Activated CD4-positive, alpha-beta T cell treated with anti-CD3 and anti-CD28 coated beads, Interleukin-2, amount 10 ng/mL, durations not matched to agents 7 days and 5 days (primary cell): ENCODE results near the gene NR1I2. TPM values are rescaled to one million over a fixed set of nuclear protein-coding genes. Genes with fewer than 3 reads are reported as not detected.

ENCODE experiments used
- CTCF ChIA-PET: fragments of 350-600 bp; sonication (Branson Sonifier 250); formaldehyde crosslinking; loops from one replicate; lab custom pipeline; 2021; ENCODE audit warnings: antibody characterized with exemption; lab: Charles Lee
- POLR2A ChIA-PET: fragments of 350-600 bp; sonication (Branson Sonifier 250); formaldehyde crosslinking; loops from one replicate; lab custom pipeline; 2021; ENCODE audit warnings: antibody characterized with exemption; lab: Charles Lee
- DNase-seq: peaks from one replicate; pipeline ENCODE4 v3.0.0-alpha.2; 2020
- H3K27ac Mint-ChIP-seq: one replicate; pipeline ENCODE4 v1.8.0; 2021; ENCODE audit warnings: mild to moderate bottlenecking, moderate library complexity, mixed read lengths
- H3K27me3 Mint-ChIP-seq: one replicate; pipeline ENCODE4 v1.8.0; 2021; ENCODE audit warnings: mixed read lengths
- H3K36me3 Mint-ChIP-seq: one replicate; pipeline ENCODE4 v1.8.0; 2021; ENCODE audit warnings: low read depth, mixed read lengths
- H3K4me1 Mint-ChIP-seq: one replicate; pipeline ENCODE4 v1.8.0; 2021; ENCODE audit warnings: mixed read lengths
- H3K4me3 Mint-ChIP-seq: one replicate; pipeline ENCODE4 v1.8.0; 2021; ENCODE audit warnings: mild to moderate bottlenecking, moderate library complexity, mixed read lengths
- H3K9me3 Mint-ChIP-seq: one replicate; pipeline ENCODE4 v1.8.0; 2021; ENCODE audit warnings: mixed read lengths
- total RNA-seq, 2 experiments: library from RNA; stranded (reverse); gene quantifications; one replicate each; pipeline ENCODE4 v1.2.3, GENCODE V29; 2021

The NR1I2 gene
- total RNA-seq, 2 experiments from 2014 or later: 0.10 TPM; not detected in 1

DNA sequence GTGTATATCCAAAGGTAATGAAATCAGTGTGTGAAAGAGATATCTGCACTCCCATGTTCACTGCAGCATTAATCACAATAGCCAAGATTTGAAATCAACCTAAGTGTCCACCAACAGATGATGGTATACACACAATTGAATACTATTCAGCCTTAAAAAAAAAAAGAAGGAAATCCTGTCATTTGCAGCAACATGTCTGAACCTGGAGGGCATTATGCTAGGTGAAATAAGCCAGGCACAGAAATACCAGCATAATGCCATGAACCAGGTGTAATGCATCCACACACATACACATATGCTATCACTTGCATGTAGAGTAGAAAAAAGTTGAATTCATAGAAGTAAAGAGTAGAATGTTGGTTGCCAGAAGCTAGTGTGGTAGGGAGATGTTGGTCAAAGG is 18.4 kb upstream of the NR1I2 start:
- CTCF ChIA-PET: no interaction called here
- H3K4me1 Mint-ChIP-seq: no peaks in the 10 kb centered on the region
- peaks cover 44% of the 10 kb centered on the region for H3K27me3 Mint-ChIP-seq
- peaks cover 5% of the 10 kb centered on the region for H3K9me3 Mint-ChIP-seq
- no peak overlapping the region for H3K27ac Mint-ChIP-seq
- no peak for DNase-seq
- no peak overlapping the region for H3K4me3 Mint-ChIP-seq
- H3K36me3 Mint-ChIP-seq: no peaks in the 10 kb centered on the region
- POLR2A ChIA-PET: no interaction called here

DNA sequence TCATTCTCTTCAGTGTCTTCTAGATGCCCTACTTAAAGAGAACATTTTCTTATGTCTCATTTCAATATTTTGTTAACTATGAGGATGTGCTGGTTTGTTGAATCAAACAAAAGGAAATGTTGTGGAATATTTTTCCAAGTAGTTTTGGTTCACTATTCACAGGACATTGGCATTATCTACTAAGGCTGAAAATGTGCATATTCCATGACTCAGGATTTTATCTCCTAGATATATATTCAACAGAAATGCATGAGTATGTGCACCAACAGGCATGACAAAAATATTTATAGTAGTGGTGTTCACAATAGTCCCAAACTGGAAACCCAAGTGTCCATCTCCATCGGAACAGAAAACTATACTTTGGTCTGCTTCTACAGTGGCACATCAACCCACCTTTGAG is 16.7 kb upstream of the NR1I2 start:
- Mint-ChIP-seq H3K9me3 (peaks cover 5% of the 10 kb centered on the region), H3K36me3 (no peaks in the 10 kb centered on the region), H3K4me1 (no peaks in the 10 kb centered on the region), H3K27me3 (peaks cover 40% of the 10 kb centered on the region), H3K27ac (no peak overlapping the region), H3K4me3 (no peak overlapping the region)
- POLR2A ChIA-PET: interaction anchor here (0.5 kb wide), 1 partner anchor 82 kb away, joined by 4 read pairs; no protein-coding TSS in a partner anchor
- CTCF ChIA-PET: interaction anchor here (1.2 to 1.4 kb wide), 2 partner anchors 18 to 43 kb away, joined by 3 to 4 read pairs; no protein-coding TSS in a partner anchor
- no peak for DNase-seq

DNA sequence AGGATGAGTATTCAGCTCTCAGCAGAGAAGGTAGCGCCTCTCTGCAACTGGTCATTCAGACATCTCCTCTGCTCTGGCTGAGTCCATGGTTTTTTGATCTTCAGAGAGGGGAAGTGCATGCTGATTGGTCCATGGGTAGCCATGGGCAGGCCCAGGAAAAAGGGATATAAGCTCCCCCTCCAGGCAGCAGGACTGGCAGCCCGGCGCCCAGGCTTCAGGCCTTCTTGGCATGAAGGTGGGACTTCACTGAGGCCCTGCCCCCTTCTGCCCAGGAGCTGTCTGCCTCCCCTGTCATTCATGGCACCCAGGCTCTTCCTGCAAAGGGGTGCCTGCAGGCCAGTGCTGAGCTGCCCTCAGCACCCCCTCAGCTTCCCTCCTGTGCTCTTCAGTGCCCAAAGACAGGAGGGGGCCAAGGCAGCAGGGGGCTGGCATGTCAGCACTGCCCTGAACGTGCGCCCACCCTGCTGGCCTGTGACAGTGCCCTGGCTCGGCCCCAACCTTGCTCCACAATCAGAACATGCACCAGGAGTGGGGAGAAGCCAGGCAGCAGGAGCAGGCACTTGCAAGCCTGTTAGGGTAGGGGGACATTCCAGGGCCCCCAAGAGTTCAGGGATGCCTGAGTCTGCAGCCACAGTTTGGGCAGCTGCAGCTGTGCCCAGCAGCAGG is 13.8 kb upstream of the NR1I2 start:
- H3K4me3 Mint-ChIP-seq: no peak overlapping the region
- peaks cover 22% of the 10 kb centered on the region for H3K27me3 Mint-ChIP-seq
- no peak for DNase-seq
- no peaks in the 10 kb centered on the region for H3K4me1 Mint-ChIP-seq
- no peaks in the 10 kb centered on the region for H3K9me3 Mint-ChIP-seq
- POLR2A ChIA-PET: no interaction called here
- H3K27ac Mint-ChIP-seq: no peak overlapping the region
- CTCF ChIA-PET: interaction anchor here (0.5 kb wide), 1 partner anchor 26 kb away, joined by 5 read pairs; no protein-coding TSS in a partner anchor
- no peaks in the 10 kb centered on the region for H3K36me3 Mint-ChIP-seq

DNA sequence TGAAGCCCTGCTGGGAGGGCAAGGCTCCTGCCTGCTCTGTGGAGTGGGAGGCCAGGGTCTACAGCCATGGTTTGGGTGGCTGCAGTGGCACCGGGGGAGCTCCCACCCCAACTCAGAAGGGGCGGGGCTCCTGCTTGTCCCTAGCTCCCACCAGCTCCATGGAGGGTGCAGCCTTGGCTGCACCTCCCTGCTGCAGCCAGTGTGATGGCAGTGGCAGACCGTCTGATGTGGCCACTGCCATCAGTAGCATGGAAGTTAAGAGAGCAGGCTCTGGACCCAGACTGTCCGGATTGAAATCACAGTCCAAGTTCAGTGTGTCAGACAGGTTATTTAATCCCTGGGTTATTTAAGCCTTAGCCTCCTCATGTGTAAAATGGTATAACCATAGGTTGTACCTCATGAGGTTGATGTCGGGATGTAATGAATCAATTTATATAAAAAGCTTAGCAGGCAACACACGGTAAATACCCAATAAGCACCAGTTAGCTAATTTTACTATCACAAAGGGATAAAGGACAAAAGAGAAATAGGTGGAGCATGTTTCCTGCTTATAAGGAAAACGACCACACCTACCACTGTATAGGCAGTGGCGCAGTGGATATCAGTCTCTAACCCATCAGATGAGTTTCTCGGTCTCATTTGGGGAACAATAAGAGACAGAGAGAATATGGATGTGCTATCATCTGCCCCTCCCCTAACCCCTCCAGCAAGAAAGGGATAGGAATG is 13.1 kb upstream of the NR1I2 start:
- H3K4me1 Mint-ChIP-seq: no peaks in the 10 kb centered on the region
- H3K4me3 Mint-ChIP-seq: no peak overlapping the region
- ChIA-PET POLR2A (no interaction called here), CTCF (no interaction called here)
- no peak for DNase-seq
- peaks cover 22% of the 10 kb centered on the region for H3K27me3 Mint-ChIP-seq
- no peaks in the 10 kb centered on the region for H3K9me3 Mint-ChIP-seq
- H3K27ac Mint-ChIP-seq: no peak overlapping the region
- no peaks in the 10 kb centered on the region for H3K36me3 Mint-ChIP-seq

DNA sequence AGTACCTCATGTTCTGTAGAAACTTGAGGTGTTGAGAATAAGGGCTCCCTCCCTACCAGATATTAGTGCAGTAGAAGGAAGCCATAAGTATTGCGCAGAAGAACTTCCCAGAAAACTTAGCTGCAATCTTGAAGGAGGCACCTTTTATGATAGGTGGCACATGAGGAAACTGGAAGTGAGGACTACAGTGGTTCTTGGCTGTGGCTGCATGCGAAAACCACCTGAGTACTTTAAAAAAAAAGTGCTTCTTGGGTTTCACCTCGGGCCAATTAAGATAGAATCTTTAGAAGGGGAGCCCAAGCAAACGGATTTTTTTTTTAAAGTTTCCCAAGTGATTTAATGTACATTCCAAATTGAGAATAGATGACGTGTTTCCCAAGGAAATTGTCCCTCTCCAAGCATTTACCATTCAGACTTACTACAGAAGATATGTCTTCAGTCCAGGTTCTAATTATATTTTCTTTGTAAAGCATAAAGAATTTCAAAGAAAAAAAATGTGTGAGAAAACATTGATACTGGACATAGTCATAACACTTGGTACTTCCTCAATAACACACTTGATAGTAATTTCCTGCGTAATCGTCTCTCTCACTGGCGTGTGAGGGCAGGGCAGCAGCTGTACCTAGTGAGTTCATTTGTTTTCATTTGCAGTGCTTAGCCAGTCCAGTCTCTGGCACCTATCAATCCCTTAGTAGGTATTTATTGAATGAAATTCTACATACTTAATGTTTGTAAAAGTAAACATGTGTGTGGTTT is 12.3 kb upstream of the NR1I2 start:
- Mint-ChIP-seq H3K4me3 (no peak overlapping the region), H3K27me3 (peaks cover 22% of the 10 kb centered on the region), H3K27ac (no peak overlapping the region), H3K9me3 (no peaks in the 10 kb centered on the region), H3K4me1 (no peaks in the 10 kb centered on the region), H3K36me3 (no peaks in the 10 kb centered on the region)
- ChIA-PET POLR2A (no interaction called here), CTCF (no interaction called here)
- no peak for DNase-seq

DNA sequence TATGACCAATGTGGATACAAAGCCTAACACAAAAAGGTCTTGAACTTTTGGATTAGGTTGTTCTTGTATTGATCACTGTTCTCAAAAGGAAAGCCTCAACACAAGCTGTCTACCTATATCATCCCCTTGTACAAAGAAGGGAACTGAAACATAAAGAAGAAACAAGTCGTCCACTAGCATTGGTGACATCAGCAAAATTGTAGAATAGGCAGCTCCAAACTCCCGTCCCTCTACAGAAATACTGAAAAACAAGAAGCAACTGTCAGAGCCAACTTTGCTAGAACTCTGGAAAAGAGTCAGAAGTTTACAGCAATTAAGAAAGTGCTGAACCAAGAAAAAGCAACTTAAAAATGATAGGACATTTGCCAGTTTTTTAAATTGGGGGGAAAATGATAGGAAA is 7.5 kb upstream of the NR1I2 start:
- H3K27me3 Mint-ChIP-seq: peaks cover 11% of the 10 kb centered on the region
- ChIA-PET POLR2A (no interaction called here), CTCF (no interaction called here)

DNA sequence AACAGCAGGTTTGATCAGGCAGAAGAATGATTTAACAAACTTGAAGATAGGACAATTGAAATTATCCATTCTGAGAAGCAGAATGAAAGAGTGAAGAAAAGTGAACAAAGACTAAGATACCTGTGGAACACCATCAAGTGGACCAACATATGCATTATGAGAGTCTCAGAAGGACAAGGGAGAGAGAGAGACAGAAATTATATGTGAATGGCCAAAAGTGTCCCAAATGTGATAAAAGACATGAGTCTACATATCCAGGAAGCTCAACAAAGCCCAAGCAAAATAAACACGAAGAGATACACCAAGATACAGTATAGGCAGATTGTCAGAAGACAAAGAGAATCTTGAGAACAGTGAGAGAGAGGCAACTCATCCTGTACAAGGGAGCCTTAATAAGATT is 5.6 kb upstream of the NR1I2 start:
- H3K9me3 Mint-ChIP-seq: peaks cover 7% of the 10 kb centered on the region
- H3K4me1 Mint-ChIP-seq: peaks cover 4% of the 10 kb centered on the region
- H3K27me3 Mint-ChIP-seq: peaks cover 9% of the 10 kb centered on the region
- no peak overlapping the region for H3K27ac Mint-ChIP-seq
- H3K4me3 Mint-ChIP-seq: no peak overlapping the region
- no peak for DNase-seq
- ChIA-PET CTCF (interaction anchor here (1.3 kb wide), 1 partner anchor 8 kb away, joined by 3 read pairs; no protein-coding TSS in a partner anchor), POLR2A (no interaction called here)
- no peaks in the 10 kb centered on the region for H3K36me3 Mint-ChIP-seq

More for the DNA sequence above, 7.5 kb upstream of the NR1I2 start:
- no peaks in the 10 kb centered on the region for H3K4me1 Mint-ChIP-seq
- no peak overlapping the region for H3K27ac Mint-ChIP-seq
- DNase-seq: no peak
- peaks cover 7% of the 10 kb centered on the region for H3K9me3 Mint-ChIP-seq
- H3K4me3 Mint-ChIP-seq: no peak overlapping the region
- H3K36me3 Mint-ChIP-seq: no peaks in the 10 kb centered on the region

DNA sequence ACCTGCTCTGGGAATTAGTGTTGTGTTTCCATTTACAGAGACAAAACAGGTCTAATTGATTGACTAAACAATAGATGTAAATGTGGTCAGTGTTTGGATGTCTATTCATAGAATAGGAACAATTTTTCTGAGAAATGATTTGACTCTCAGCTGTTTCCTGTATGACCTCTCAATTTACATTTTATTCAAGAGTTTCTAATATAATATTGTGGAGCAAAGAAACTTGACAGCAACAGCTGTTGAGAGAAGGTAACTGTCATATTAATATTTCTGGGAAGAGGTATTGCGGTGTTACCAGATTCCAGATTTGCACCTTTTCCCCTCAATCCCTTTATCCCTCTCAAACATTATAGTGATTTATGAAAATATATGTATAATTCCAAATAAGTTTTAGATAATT is 3.7 kb upstream of the NR1I2 start:
- no peak overlapping the region for H3K4me3 Mint-ChIP-seq
- POLR2A ChIA-PET: no interaction called here
- CTCF ChIA-PET: no interaction called here
- no peaks in the 10 kb centered on the region for H3K36me3 Mint-ChIP-seq
- DNase-seq: no peak
- peaks cover 7% of the 10 kb centered on the region for H3K9me3 Mint-ChIP-seq
- peaks cover 4% of the 10 kb centered on the region for H3K4me1 Mint-ChIP-seq
- H3K27ac Mint-ChIP-seq: no peak overlapping the region
- H3K27me3 Mint-ChIP-seq: peaks cover 2% of the 10 kb centered on the region

DNA sequence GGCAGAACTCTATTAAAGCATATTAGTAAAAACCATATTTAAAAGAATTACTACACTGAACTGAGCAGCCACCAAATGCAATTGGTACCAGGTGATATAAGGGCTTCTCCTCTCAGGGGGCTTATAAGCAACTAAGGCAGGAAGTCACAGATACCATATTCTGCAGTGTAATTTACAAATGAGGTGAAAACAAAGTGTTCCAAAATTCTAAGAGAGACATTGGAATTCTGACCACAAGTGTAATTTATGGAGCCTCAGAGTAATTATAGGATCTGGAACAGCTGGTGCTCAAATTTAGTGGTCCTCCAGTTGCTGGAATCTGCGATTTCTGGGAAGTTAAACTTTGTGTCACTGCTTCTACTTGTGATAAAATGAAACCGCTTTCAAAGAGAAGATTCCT is 3.1 kb upstream of the NR1I2 start:
- ChIA-PET CTCF (no interaction called here), POLR2A (no interaction called here)
- peaks cover 7% of the 10 kb centered on the region for H3K9me3 Mint-ChIP-seq
- DNase-seq: no peak
- H3K27ac Mint-ChIP-seq: no peak overlapping the region
- H3K4me3 Mint-ChIP-seq: no peak overlapping the region
- H3K36me3 Mint-ChIP-seq: no peaks in the 10 kb centered on the region
- peaks cover 2% of the 10 kb centered on the region for H3K27me3 Mint-ChIP-seq
- peaks cover 4% of the 10 kb centered on the region for H3K4me1 Mint-ChIP-seq

DNA sequence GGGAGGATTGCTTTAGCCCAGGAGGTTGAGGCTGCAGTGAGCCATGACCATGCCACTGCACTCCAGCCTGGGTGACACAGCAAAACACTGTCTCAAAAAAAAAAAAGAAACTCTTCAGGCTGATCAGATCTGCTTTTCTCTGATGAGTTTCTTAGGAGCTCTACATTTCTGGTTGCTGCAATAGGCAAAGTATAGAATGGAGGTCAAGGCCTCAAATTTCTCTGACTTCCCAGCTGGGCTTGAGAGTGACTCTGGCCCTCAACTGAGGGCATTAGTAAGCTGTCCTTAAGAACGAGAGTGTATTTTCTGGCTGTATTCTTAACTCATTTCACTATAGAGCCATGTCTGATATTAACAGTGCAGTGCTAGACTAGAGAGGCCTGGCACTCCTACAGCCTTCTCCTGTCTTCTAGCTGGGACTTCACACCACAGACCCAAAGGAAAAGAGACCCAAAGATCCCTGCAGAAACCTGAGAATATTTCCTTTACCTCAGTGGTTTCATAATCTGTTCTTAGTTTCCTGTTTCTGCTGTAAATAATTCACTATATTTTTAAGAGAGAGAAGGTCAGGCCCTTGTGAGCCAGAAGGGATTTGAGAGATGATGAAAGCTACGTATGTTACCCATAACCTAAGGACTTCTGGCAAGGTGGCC is 2.0 kb upstream of the NR1I2 start:
- peaks cover 7% of the 10 kb centered on the region for H3K9me3 Mint-ChIP-seq
- H3K4me1 Mint-ChIP-seq: peaks cover 4% of the 10 kb centered on the region
- DNase-seq: no peak
- H3K36me3 Mint-ChIP-seq: no peaks in the 10 kb centered on the region
- ChIA-PET POLR2A (no interaction called here), CTCF (interaction anchor here (0.6 kb wide), 1 partner anchor 96 kb away, joined by 3 read pairs; no protein-coding TSS in a partner anchor)
- H3K4me3 Mint-ChIP-seq: no peak overlapping the region
- no peak overlapping the region for H3K27ac Mint-ChIP-seq
- H3K27me3 Mint-ChIP-seq: no peaks in the 10 kb centered on the region

DNA sequence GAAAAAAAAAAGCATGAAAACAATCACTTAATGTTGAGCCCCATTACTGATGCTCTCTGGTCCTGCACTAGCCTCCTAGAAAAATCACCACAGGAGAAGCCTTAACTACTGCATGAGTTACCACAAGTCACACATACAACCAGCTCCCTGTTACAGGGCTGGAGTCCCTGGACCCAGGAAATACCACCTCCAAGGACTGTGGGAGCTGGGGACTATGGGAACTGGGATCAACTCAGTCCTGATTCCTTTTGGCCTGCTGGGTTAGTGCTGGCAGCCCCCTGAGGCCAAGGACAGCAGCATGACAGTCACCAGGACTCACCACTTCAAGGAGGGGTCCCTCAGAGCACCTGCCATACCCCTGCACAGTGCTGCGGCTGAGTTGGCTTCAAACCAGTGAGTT is 559 bp downstream of the NR1I2 start:
- Mint-ChIP-seq H3K4me1 (peaks cover 4% of the 10 kb centered on the region), H3K27me3 (no peaks in the 10 kb centered on the region), H3K9me3 (no peaks in the 10 kb centered on the region), H3K4me3 (no peak overlapping the region), H3K36me3 (no peaks in the 10 kb centered on the region), H3K27ac (no peak overlapping the region)
- POLR2A ChIA-PET: no interaction called here
- CTCF ChIA-PET: no interaction called here
- no peak for DNase-seq

DNA sequence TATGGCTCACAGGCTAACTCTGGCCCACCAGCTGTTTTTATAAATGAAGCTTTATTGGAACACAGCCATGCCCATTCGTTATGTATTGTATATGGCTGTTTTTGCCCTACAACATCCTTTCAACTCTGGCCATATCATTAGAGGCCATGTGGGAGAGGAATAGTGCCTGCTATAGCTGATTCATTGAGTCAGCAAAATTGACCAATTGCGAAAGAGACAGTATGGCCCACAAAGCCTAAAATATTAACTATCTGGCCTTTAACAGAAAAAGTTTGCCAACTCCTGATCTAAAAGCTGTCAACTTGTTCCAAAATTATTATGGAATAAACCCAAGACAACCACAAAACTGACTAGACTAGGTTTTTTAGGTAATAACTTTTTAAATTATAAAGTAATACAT is 1.4 kb downstream of the NR1I2 start:
- Mint-ChIP-seq H3K9me3 (no peaks in the 10 kb centered on the region), H3K36me3 (no peaks in the 10 kb centered on the region), H3K4me3 (no peak overlapping the region), H3K27me3 (no peaks in the 10 kb centered on the region), H3K27ac (no peak overlapping the region), H3K4me1 (peaks cover 6% of the 10 kb centered on the region)
- ChIA-PET POLR2A (no interaction called here), CTCF (no interaction called here)
- DNase-seq: no peak
